Hematopoietic multipotent progenitor cell treated with erythropoietin and hydrocortisone succinate and interleukin-3 and kit ligand, for 15 days (in vitro differentiated cells): ENCODE measurements around the gene SBF1.

ENCODE experiments used
- DNase-seq: peaks from one replicate; pipeline ENCODE4 v3.0.0-alpha.2; 2015; ENCODE audit warnings: low spot score

SBF1 gene

GRCh38 chr22:50485221-50486131 lies 10.6 kb upstream of the SBF1 start:
- no peak for DNase-seq

DNA sequence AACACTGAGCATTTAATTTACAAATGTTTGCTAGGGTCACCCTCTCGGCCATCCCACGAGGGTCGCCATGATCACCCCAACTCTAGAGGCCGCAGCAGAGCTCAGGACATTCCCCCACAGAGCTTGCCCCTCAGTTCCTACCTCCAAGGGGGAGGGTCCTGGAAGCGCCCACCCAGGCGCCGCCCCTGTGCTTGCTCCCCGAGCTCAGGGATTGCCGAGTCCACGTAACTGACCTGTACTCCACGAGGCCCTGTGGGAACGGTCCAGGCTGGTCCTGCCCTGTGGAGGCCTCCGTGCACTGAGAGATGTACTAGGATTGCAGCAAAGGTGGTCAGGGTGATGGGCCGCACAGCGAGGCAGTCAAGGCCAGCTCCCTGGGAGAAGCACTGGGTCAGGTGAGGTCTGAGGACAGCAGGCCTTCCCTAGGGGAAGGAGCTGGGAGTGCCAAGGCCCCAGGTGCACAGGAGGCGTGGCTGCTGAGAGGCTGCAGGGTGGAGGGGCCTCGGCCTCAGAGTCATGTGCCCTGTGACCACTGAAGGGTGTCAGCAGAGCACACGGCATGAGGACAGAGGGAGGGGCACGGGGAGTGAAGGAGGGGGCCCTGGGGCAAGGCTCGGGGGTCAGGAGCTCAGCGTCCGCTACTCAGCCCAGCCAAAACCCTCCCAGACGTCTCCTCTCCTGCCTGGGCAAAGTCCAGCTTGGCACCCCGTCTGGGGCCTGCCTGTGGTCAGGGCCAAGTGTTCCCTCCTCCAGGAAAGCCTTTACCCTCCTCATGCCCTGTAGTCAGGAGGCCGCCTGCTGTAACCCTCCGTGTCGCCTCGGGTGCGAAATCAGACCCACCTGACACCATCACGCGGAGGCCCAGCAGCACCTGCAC lies 9.4 kb upstream of the SBF1 start:
- no peak for DNase-seq

DNA sequence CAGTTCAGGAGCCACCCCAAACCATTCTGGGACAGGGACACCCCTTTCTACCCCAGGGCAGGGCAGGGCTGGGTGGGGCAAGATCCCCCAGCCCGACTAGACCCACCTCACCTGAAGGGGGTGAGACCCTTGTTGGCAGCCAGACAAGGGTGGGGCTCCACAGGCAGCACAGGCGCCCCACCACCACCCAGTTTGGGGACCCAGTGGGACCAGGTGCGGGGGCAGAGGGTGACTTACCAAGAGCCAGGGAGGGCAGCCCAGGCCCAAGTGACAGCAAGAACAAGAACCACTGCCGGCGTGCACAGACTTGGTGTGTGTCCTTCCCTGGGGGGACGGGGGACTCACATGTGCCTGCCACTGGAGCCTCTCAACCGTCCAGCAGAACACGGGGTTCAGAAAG lies 8.7 kb upstream of the SBF1 start:
- no peak for DNase-seq

DNA sequence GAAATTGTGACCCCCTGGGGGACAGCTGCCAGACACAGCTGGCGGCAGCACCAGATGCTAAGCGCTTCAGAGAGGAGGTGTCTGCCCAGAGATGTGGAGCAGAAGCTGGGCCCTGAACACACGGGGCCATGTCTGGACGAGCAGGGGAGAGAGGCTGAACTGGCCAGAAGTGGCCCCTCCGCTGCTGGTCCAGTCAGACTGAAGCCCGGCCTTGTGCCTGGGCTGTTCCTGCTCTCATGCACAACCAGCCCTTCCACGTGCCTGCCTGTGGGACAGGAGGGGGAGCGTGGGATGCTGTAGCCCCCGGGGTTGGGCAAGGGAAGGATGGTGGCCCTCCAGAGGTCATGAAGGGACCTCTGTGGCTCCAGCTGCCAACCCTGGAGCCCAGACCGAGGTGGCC lies 8.3 kb upstream of the SBF1 start:
- no peak for DNase-seq

DNA sequence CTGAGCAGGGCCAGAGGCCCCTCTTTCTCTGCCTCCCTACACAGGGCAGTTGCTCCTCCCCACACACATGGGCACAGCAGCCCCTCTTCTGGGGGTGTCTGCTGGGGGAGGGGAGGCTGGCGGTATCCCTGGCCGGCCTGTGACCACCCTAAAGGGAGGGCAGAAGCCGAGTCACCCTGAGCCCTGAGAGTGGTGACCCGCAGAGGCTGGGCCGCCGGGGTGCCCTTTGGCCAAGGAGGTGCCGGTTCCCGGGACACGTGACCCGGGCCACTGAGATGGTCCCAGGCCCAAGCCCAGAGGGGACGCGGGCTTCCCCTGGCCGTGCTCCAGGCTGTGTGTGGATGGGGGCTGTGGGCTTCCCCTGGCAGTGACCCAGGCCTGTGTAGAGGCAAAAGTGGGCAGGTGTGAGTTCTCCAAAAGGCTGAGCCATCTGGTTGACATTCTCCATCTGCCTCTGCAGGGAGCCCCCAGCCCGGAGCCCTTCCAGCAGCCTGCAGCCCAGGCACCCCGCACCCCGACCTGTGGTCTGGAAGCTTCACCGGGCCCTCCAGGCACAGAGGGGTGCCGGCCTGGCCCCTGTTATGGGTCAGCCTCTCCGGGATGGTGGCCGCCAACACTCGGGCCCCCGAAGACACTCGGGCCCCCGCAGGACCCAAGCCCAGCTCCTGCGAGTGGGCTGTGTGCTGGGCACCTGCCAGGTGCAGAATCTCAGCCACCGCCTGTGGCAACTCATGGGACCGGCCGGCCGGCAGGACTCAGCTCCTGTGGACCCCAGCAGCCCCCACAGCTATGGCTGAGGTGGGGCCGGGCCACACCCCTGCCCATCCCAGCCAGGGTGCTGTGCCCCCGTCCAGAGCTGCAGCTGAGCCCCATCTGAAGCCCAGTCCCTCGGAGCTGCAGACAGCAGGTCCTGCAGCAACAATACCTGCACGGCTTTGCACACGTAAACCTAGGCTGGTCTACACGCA lies 7.6 kb upstream of the SBF1 start:
- no peak for DNase-seq

- no peak for DNase-seq
Measured at GRCh38 chr22:50481440-50482106, 6.7 kb upstream of the SBF1 start, which contains the start of gene ADM2. TSS of gene ADM2 (plus strand) at chr22:50481543. CDS start at chr22:50481848, 305 bp downstream.

DNA sequence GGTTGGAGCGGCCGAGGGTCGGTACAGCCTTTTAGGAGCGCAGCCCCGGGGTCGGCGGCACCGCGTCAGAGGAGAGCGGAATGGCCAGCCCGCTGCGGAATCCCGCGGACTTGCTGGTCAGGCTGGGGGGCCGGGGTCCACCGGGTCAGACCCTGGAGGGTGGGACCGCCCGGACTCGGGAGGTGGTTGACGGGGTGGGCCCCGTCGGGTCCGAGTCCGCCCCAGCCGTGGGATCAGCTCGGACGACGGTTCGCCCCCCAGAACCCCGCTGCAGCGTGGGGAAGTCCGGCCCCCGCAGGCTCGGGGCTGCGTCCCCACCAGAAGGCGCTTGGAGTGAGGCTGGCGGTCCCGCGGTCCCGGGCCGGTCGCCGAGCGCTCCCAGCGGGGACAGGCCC lies 6.2 kb upstream of the SBF1 start:
- no peak for DNase-seq

DNA sequence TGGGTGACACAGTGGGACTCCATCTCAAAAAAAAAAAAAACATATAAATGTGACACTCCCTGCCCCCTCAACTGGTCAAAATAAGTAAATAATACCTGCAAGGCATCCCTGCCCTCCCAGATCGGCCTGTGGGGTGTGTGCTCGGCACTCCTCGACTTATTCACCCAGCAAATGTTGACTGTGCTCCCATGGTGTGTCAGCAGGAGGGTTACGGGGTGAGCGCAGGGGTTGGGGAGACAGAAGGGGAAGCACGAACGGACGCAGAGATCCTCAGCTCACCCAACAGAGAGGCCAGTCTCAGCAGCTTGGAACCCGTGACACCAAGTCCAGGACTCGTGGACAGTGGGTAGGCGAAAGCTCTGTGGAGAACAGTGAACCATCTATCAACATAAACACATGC lies 4.9 kb upstream of the SBF1 start:
- no peak for DNase-seq

- DNase-seq, result no peak
Measured at GRCh38 chr22:50477923-50478322, 3.1 kb upstream of the SBF1 start.

DNA sequence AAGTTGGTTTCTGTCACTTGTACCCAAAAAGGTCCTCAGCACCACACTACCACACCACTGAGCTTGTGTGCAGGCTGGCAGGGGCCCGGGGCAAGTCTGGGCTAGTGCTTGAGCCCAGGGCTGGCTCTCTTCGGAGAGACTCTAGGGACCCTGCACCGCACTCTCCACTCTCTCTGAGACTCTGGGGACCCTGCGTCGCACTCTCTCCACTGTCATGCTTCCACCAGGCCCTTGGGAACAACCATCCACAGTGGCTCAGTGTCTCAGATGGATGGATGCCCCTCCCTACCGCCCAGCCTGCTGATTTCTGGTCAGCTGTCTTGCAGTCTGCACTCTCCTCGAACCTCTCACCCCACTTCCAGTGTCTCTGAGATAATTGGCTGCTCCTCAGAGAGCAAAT lies 2.0 kb upstream of the SBF1 start:
- DNase-seq, result no peak

DNA sequence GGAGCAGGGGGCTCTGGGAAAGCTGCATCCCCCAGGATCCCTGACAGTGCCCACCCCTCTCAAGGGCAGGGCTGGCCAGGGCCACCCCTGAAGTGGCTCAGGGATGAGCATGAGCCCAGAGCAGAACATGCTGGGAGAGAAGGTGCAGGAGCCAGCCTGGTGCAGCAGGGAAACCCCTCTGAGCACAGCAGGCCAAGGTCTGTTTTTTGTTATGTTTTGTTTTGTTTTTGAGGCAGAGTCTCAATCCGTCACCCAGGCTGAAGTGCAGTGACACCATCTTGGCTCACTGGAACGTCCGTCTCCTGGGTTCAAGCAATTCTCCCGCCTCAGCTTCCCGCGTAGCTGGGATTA lies 792 bp upstream of the SBF1 start:
- no peak for DNase-seq

GRCh38 chr22:50473855-50474671 lies 772 bp downstream of the SBF1 start:
- DNase-seq, result no peak

- peak; percentile 28 for DNase-seq
Measured at GRCh38 chr22:50473088-50473487, 1.7 kb downstream of the SBF1 start.

GRCh38 chr22:50471962-50472361 lies 2.9 kb downstream of the SBF1 start:
- DNase-seq, result no peak

DNA sequence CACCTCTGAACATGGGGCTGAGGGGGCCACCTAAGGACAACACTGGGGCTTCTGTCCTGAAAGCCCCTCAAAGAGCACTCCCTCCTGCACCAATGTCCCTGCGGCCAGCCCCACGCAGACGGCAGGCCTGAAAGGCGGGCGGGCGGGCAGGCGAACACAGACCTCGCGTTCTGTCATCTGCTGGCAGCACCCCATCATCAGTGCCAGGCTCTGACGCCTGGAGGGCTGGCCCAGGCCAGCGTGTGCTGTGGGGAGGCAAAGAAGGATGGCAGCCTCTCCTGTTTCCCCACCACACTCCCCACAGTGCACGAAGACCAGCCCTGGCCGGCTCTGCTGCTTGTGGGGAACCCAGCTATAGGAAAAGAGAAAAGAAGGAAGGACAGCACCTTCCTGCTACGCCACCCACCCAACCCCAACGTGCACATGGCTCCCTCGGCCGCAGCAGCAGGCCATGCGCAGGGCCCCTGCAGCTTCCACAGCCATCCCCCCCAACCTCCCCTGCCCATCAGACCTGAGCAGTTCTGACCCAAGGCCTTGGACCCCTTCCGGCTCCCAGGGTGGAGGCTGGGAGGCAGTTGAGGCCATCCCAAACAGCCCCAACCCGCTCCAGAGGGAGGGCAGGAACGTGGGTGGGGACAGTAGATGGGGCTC lies 3.5 kb downstream of the SBF1 start:
- DNase-seq, result no peak

- DNase-seq, result no peak
Measured at GRCh38 chr22:50470491-50470890, 4.3 kb downstream of the SBF1 start.

GRCh38 chr22:50469377-50470305 lies 5.2 kb downstream of the SBF1 start:
- DNase-seq, result peak; percentile 32

DNA sequence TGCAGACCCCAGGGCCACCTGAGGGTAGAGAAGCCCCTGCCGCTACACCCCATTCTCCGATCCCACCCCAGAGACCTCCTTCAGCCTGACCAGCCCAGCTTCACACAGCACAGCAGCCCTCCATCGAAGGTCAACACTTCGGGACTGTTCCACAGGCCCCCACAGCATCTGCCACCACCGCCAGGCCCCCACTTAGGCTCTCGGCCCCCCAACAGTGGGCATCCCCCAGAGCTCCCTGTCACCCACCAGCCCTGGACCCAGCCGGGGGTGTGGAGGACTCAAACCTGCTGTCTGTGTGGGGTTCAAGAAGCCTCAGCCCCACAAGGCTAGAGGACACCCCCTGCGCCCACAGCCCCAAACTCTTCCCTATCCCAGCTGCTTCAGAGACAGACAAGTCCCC lies 6.2 kb downstream of the SBF1 start:
- DNase-seq, result no peak
